Retina (tissue), 1 donor: ENCODE data around the gene RTL10.

Source experiments
- DNase-seq: peaks from one replicate; pipeline ENCODE4 v3.0.0-alpha.2; 2016

RTL10 gene

DNA sequence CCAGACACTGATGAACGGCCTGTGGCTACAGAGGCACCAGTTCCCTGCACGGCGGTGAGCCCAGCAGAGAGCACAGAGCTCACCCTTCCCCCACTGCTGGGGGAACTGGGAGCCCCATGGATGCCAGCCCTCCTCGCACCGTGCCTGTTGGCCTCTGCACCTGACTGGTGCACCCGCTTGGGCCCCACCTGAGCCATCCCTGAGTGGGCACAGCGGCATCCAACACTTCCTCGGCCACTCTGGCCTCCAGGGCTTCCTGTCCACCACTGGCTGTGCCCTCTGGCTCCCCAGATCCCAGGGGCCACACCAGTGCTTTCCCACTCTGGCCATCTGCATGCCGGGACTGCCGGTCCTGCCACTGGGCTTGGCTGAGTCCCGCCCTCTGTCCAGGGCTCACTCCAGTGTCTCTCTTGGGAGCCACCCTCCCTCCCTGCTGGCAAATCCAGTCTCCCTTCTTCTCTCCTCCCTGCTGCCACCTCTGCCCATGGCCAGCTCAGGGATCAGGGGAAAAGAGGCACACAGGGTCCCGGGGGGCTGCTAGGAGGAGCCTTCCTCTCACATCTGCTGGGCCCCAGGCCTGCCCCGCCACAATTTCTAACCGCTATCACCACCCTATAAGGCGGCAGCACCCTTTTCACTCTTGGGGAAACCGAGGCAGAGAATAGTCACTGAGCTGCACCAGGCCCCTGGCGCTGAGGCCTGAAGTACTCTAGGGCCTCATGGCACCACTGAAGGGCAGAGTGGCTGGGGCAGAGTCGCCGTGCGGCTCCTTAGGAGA lies 33.0 kb downstream of the RTL10 start:
- DNase-seq, result no peak

DNA sequence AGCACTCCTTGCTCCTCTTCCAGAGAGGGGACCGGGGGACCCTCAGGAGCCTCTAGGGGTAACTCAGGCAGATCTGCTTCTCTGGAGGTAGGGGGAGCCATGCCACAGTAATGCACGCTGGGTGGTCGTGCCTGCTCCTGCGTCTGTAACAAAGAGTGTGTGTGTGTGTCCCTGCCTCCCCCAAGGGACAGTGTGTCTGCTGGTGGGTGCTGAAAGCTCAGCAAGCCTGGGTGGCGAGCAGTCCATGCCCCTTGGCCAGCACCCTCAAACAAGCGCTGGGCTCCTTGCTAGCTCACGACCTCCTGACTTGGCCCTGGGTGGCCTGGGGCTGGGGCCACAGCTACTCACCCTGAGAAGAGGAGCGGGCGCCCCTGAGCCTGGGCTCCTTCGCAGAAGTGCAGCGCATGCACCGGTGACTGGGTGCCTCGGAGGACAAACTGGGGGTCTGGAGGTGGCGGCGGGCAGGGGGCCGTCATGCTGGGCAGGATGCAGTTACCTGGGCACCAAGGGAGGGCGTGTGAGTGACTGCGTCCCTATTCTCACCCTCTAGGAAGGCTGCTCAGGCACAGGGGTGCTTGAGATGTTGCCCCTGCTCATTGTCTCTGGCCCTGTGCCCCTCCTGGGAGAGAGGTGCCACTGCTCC lies 33.7 kb downstream of the RTL10 start:
- DNase-seq, result no peak

DNA sequence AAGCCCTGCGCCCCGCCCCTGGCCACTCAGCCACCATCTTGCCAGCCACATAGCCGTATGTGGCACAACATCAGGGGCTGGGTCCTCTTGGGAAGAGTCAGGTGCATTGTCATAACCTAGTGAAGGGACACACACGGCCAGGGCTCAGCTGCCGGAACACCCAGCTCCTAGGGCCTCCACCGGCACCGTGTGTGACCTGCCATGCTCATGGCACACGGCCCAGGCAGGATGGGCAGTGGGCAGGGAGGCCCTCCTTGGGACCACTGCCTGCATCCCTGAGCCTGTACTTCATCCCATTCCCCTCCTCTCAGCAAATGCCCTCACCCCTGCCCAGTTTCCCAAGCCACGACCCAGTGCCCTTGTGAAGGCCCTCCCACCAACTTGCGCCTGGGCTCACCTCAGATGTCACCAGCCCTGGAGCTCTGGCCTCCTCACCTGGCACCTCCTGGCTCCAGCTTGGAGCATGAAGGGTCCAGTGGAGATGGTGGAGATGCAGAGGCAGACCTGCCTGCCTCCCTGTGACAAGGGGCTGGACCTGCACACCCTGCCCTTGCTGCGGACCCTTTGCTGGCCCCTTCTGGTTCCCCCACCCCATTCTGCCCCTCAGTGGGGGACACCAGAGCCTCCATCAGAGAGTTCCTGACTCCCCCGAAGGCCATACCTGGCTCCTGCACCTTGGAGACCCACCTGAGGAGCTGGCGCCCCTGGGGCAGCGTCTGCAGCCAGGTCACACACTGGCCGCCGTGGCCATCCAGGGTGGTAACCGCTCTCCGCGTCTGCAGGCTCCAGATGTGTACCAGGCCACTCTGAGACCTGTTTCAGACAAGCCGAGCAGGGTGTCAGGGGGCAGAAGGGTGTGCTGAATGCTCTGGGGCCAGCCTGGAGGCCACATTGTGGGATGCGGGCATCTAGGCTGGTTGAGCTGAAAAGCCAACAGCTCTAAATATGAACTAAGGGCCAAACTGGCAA lies 34.5 kb downstream of the RTL10 start:
- no peak for DNase-seq

DNA sequence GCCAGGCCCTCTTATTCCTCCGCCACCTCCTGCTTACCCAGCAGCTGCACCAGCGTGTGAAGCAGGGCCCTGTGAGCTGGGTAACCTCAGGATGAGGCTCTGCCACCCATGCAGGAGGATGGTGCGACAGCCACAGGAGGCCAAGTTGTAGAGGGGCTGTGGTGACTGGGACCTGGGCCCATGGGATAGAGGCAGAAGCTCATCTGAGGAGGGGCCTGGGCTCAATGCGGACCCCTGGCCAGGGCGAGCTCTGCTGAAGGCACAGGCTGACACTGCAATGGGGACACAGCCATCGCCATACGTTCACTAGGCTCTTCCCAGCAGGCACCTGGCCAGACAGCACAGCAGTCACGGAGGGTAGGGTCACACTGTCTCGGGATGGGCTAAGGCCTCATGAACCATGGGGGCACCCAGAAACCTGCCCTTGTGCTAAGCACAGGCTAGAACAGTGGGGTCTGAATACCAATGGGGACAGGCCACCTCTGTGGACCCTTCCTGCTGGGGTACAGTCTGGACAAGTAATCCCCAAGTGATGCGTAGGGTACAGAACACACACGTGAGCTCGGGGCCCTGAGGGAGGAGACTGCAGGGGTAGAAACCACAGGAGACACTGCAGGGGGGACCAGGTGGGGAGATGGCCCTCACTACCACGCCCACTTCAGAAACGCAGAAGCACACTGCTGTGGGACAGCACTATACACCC lies 35.3 kb downstream of the RTL10 start:
- no peak for DNase-seq

DNA sequence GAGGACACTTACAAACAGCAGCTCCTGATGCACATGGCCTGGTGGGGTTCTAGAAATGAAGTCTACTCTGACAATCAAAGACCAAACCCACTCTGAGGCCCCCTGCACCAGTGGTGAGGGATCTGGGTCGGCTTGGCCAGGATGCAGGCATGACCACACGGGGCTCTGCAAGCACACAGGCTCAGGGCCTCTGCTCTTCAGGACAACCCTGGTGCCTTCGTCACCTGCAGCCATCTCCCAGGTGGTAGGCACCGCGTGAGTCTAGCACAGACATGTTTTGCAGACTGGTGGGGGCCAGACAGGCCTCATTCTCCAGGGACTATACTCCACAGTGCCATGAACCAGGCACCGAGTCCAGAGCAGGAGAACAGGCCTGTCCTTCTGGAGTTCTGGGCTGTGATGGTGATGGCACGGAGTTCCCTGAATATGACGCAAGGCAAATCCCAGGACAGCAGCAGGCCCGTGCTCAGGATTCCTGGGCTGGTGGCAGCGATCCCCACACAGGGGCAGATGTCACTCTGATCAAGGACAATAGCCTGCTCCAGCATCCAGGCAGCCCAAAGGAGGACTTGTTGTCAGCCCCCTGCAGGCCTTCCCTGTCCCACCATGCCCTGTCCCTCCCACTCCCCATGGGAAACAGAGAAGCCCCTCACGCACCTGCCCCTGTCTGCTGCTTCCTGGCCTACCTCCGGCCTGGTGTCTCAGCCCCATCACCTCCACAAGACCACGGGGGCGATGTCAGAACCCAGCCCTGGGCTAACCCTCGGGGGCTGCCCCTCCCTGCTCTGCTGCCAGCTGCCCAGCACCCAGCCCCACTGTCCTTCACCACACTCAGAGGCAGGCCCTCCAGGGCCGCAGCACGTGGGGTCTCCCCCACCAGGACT lies 36.1 kb downstream of the RTL10 start:
- DNase-seq, result peak; percentile 2

DNA sequence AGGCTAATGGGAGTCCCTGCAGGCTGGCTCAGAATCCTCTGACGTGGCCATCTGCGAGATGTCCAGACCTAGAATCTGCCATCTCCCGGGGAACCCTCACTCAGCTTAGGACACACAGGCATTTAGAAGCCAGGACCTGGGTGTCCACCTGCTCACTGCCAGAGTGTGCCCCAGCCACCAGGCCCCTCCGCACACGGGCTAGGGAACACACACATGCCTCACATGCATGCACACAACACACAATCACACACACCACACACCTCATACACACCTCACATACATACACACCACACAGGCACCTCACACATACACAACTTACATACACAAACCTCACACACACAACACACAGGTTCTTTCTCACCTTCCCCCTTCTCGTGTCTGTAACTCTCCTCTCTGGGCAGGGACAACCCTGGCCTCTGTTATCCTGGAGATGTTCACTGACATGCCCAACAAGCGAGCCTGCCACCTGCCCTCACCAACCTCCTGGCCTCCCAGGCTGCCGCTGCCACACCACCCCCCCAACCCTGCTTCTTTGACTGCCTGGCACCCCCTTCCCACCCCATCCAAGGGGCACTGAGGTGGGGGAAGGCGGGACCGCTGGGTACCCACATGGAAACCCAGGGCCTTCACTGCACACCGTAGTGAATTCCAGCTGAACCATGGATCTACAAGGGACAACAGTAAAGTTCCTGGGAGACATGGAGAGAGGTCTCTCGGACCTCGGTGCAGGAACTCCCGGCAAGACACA lies 38.1 kb downstream of the RTL10 start:
- no peak for DNase-seq

DNA sequence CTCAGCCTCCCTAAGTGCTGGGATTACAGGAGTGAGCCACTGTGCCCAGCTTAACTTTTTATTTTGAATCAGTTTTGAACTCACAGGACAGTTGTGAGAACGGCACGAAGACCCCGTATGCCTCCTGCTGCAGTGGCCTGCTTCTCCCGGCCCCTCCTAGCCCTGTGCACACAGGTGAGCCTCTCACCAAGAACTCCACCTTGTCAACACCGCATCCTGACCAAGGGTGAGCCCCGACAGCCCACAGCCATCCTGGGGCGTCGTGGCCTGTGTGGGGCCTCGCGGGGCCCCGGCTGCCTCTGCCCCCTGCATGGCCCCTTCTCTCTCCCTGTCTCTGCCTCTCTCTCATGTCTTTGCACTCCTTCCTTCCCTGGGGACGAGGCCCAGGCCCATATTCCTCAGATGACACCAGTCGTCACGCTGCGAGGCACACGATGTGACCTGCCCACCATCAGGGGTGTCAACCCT lies 38.8 kb downstream of the RTL10 start:
- DNase-seq, result no peak

DNA sequence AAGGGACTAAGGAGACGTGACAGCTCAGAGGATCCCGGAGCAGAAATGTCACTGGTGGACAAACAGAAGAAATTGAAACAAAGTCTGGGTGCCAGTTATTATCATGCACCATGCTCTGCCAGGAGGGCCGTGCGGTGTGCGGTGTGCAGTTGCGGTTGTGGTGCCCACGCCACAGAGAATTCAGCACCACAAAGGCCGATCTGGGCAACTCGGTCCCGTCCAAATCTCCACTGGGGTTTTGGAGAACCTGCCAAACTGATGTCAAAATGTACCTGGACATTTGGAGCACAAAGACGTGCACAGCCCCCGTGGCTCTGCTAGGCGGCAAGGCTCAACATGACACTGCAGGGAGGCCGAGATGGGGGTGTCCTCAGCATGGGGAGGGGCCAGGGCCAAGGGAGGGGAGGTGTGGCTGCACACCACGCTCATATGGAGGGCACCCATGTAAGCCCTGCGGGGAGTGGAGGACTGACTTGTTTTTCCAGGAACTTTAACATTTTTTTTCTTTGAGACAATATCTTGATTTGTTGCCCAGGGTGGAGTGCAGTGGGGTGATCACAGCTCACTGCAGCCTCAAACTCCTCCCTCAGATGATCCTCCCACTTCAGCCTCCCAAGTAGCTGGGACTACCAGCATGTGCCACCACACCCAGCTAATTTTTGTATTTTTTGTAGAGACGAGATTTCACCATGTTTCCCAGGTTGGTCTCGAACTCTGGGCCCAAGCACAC lies 39.4 kb downstream of the RTL10 start:
- DNase-seq, result no peak

DNA sequence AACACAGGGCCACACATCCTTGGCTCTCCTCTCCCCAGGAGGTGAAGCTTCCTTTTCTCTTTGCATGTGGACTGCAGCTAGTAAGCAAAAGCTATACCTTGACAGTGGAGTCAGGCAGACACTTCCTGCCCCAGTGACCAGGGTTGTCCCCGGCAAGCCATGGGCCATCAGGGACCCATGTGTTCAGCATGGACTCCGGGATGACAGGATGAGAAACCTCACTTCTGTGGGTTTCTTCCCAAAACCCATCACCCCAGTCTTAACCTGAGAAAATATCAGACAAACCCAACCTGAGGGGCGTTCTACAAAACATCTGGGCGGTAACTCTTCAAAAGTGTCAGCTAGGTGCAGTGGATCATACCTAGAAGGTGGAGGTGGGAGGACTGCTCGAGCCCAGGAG lies 40.2 kb downstream of the RTL10 start:
- no peak for DNase-seq

DNA sequence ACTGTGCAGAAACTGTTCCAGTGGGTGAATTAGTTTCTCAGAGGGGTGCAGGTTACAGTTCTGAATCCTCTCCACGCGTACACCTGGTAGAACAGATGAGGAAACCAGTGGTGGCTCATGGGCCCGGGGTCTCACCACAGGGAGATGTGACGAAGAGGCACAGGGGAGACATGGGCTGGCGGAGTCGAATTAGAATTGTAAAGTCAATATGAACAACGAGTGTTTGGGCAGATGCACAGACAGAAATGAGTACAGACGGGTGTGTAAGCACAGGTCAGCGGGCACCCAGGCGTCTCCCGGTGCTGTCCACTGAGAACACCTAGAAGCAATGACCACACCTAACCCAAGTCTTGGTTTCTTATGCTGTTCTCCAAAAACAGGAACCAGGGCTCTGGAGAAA lies 41.8 kb downstream of the RTL10 start:
- DNase-seq, result no peak

DNA sequence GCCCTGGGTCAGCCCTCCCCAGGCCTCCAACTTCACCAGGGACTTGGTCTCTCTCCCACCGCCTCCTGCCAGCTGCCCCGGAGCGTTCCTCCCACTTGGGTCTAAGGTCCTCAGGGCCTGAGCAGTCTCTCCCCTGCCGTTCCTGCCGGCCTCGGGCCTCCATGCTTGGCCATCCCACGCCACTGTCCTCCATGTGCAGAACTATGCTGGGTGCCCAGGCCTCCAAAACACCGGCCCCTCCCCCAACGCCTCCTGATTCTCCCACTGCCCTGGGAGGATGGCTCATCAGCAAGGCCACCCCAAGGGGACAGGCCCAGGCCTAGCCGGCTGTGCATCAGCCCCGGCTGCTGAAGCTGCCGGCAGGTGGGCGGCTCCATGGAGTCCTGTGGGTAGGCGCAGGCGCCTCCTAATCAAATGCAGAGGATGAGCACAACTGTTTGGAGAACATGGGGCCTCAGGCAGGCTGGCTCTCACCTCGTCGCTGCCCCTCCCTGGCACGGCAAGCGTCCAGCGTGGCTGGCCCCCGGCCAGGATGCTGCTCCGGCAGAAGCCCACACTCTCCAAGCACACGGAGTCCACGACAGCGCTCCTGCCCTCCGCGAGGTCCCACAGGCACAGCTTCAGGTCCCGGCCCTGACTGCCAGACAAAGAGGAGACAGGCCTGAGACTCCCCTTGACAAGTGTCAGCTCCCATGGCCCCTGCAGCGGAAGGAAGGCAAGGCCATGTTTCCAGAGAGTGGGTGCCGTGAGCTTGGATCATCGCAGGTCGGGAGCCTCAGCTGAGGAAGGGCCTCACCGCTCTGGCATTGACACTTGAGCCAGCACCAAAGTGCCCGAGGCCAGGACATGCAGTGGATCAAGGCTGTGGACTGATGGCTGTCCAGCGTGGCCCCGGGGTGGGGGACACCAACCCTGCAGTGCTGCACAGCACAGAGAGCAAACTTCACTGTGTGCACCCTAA lies 42.6 kb downstream of the RTL10 start:
- no peak for DNase-seq

DNA sequence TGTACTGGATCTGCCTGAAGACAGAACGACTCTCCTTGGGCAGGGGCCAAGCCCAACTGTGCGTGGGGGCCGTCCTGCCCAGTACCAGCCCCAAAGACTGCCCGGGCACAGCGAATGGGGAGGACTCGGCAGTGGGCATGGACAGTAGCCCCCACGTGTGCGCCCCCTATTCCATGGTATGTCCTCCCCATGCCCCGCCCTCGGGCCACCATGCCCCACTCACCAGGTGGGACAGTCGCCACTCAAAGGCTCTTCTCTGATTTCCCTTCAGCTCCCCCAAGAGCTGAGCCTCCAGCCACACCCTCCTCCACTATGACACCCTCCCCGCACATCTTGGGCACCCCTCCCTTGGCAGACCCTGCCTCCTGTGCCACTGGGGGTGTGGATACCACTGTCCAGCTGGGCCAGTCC lies 43.5 kb downstream of the RTL10 start:
- DNase-seq, result no peak

DNA sequence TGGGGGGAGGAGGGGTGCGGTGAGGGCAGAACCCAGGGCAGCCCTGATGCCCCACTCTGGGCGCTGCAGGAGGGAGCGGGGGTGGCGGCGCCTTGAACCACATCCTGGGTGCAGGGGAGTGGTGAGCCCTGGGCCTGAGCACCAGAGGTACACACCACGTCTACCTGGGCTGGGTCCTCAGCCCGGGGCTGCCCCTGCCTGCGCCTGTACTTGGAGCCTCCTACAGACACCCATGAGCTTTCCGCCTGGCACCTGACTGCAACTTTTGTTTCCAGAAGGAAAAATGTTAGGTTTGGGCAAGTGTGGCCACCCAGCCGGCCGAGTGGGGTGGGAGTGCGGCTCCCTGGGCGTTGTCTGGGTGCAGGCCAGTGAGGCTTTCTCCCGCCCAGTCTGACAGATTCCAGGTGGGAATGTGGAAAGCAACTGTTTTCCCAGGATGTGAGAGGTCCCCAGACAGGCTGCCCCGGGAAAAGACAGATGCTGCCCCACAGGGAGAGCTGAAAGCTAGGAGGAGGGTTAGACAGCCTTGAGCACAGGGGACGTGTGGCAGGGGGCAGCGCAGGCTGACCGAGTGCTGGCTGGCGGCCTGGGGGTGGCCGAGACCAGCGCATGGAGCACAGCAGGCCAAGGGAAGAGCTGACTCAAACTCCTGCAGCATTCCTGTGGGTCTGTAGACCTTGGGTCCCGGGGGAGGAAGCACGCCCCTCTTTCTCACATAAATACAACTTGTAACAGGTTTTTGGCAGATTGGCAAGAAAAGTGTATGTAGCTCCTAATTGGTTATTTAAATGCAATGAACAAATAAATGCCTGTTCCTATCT lies 44.1 kb downstream of the RTL10 start:
- DNase-seq, result no peak

DNA sequence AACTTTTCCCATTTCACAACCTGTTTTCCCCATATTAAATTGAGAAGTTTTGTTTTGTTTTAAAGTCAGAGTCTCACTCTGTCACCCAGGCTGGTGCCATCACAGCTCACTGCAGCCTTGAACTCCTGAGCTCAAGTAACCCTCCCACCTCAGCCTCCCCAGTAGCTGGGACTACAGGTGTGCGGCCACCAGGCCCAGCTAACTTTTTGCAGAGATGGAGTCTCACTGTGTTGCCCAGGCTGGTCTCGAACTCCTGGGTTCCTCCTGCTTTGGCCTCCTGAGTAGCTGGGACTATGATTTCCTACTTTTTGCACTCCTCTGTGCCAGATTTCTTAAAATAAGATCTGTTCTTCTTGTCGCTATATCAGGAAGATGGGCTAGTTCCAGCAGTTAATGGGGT lies 44.9 kb downstream of the RTL10 start:
- DNase-seq, result no peak

DNA sequence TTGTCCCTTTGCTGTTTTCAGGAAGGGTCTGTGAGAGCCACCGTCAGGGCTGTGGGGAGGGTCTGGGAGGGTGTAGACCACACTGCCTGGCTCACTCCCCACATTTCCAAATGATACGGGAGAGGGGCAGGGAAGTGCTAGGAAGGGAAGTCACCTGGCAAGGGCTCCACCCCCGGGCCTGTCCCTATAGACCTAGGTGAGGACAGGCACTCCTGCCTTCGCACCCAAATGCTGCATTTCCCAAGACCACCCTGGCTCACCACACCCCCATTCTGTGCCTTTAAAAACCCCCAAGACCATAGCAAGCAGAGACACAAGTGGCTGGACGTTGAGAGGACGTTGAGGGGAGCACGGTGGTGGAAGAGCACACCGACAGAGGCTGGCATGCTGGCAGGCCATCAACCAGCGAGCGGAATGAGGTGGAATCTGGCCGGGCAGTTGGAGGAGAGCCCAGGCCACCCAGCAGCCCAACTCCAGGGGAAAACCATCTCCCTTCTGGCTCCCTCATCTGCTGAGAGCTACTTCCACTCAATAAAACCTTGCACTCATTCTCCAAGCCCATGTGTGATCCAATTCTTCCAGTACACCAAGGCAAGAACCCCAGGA lies 45.7 kb downstream of the RTL10 start:
- no peak for DNase-seq

DNA sequence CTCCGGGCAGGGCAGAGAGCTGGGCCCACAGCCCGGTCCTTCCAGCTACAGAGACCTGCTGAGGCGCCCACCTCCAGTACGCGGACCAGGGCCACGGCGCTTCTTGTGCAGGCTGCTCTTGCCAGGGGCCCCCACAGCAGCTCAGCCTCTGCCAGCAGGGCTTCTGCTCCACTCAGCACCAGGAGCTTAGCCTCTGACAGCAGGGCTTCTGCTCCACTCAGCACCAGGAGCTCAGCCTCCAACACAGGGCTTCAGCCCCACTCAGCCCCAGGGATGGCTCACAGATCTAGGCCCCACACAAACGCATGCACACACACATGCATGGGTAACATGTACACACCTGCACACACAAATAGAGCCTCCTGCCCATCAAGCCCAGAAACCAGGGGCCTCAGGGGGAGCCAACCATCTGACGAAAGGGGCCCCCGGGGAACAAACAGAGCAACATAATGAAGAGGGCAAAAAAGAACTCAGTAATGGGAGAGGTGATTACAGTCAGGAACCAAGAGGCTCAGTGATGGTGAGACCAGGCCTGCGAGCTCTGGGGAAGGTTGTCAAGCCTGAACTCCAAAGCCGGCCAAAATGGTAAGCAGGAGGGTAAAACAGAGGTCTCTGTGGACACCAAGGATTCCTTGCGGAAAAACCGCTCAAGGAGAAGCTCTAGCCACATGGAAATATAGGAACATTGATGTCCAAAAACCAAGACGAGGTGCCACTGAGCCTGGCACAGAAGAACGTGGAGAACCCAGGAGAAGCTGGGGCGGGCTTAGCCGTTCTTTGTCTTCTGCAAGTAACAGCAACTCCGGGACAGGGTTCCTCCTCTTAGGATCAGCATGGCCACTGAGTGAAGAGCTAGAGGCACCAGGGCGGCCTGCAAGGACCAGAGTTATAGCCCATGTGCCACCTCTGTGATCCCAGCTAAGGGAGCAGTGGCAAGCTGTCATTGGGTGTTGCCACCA lies 46.5 kb downstream of the RTL10 start:
- DNase-seq, result no peak
